ENCODE data around the gene FBXO21.
"Not testable (repeated sequence)": the region's sequence is repeated elsewhere in the genome, so short reads cannot be mapped to it uniquely, and the experiment has no call there.

The FBXO21 gene

GRCh38 chr12:117202033-117202432, 11.8 kb upstream of the FBXO21 start:
- no peak for DNase-seq

- DNase-seq, result not testable (repeated sequence)
These were observed 9.9 kb upstream of the FBXO21 start for GRCh38 chr12:117199956-117200744.

- DNase-seq, result not testable (repeated sequence)
These were observed 6.1 kb upstream of the FBXO21 start for GRCh38 chr12:117196334-117196733.

- not testable (repeated sequence) for DNase-seq
These were observed 4.8 kb upstream of the FBXO21 start for GRCh38 chr12:117195027-117195426.

- DNase-seq, result no peak
These were observed 3.6 kb upstream of the FBXO21 start for GRCh38 chr12:117193903-117194302.

GRCh38 chr12:117192581-117192980, 2.3 kb upstream of the FBXO21 start:
- DNase-seq, result not testable (repeated sequence)

- DNase-seq, result peak in 1 of 5 donors; percentile 3
These were observed 1.8 kb upstream of the FBXO21 start for GRCh38 chr12:117192057-117192456.

GRCh38 chr12:117189725-117190209, 503 bp downstream of the FBXO21 start:
- peak in 3 of 5 donors; percentile 22 to 41 (median 28) for DNase-seq

- no peak for DNase-seq
These were observed 1.1 kb downstream of the FBXO21 start for GRCh38 chr12:117188961-117189724.

- no peak for DNase-seq
These were observed 2.1 kb downstream of the FBXO21 start for GRCh38 chr12:117188121-117188665.

- no peak for DNase-seq
These were observed 2.8 kb downstream of the FBXO21 start for GRCh38 chr12:117187421-117187820.

- DNase-seq, result no peak
These were observed 7.4 kb downstream of the FBXO21 start for GRCh38 chr12:117182866-117183265.

- not testable (repeated sequence) for DNase-seq
These were observed 8.8 kb downstream of the FBXO21 start for GRCh38 chr12:117181468-117181843.

GRCh38 chr12:117180758-117181467, 9.4 kb downstream of the FBXO21 start:
- no peak for DNase-seq

GRCh38 chr12:117178745-117179144, 11.5 kb downstream of the FBXO21 start:
- no peak for DNase-seq

GRCh38 chr12:117178301-117178700, 12.0 kb downstream of the FBXO21 start:
- no peak for DNase-seq

- DNase-seq, result no peak
These were observed 18.1 kb downstream of the FBXO21 start for GRCh38 chr12:117172168-117172567.

GRCh38 chr12:117171499-117172162, 18.6 kb downstream of the FBXO21 start:
- DNase-seq, result no peak

- no peak for DNase-seq
These were observed 20.7 kb downstream of the FBXO21 start for GRCh38 chr12:117169548-117169947.

GRCh38 chr12:117168976-117169375, 21.3 kb downstream of the FBXO21 start:
- no peak for DNase-seq

GRCh38 chr12:117167769-117168168, 22.5 kb downstream of the FBXO21 start:
- no peak for DNase-seq

- DNase-seq, result no peak
These were observed 24.2 kb downstream of the FBXO21 start for GRCh38 chr12:117166107-117166506.

Data from T-helper 1 cell (primary cell).